Measurements from ENCODE around the gene OS9.

OS9 gene

DNA sequence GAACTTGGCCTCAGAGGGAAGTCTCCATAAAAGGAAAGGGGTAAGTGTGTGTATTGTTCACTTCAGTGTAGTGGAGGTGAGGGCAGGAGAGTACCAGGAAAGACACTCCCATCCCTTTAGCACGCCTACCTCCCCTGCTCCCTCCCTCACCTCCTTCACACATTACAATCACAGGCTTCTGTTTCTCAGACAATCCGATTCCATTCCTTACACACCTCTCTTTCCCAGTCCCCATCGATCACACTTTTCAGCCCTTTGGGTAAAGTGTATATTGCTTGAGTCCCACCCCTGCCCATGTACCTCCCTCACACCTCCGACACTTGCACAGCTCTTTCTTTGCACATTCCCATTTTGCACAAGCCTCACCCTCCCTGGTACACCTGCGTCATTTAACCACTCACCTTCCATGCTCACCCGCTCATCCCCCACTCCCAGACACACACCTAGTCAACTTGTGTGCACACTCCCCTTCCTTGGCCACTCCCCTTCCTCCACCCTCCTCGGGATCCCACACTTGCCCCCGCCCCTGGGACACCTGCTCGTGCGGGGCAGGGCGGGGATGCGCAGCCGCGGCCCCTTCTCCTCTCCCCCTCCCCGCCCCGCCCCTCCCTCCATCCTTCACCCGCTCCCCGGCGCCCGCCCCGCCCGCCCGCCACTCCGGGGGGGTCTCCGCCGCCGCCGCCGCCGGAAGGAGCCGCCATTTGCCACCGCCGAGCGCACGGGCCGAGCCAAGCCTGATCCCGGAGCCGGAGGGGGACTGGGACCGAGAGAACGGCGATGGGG, 60.7 kb downstream of the OS9 start, which contains the start of gene MARCHF9:
Gene MARCHF9 (plus strand): TSS at position 693 of the 783 bp plus-strand sequence. CDS start 426 bp downstream, outside the sequence.
- DNase-seq = peak; percentile 97

DNA sequence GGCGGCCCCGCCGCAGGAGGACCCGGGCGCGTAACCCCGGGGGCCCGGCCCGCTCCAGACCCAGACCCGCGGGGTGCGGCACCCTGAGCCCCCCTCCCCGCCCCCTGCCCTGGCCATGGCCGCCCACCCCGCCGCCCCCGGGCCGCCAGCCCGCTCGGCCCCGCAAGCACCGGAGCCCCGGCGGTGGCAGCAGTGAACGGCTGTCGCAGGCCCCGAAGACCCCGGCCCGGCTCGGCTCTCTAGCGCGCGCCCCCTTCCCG, 61.2 kb downstream of the OS9 start:
- no peak for DNase-seq

DNA sequence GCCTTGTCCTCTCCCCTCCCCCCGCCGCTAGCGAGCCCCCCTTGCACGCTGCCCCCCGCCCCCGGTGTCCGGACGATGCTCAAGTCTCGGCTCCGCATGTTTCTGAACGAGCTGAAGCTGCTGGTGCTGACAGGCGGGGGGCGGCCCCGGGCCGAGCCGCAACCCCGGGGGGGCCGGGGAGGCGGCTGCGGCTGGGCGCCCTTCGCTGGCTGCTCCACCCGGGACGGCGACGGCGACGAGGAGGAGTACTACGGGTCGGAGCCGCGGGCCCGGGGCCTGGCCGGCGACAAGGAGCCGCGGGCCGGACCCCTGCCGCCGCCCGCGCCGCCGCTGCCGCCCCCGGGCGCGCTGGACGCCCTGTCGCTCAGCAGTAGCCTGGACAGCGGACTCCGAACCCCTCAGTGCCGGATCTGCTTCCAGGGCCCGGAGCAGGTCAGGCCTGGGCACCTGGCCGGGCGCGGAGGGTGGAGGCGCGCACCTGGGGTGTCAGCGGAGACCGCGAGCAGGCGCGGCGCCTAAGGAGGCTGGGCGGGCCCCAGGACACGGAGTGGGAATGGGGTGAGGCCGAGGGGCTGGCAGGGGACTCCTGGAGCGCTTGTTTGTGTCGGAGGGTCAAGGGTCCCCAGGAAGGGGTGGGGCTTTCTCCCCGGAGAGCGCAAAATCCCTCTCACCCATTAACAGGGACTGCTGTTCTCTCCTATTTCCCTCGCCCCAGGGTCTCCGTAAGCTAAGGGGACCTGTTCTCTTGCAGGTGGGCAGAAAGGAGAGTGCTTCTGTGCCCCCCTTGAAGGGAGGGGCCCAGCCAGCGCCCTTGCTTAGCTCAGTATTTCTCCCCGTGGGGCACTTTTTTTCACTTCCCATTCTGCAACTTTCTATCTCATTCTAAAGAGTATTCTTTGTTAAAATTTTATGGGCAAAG, 61.8 kb downstream of the OS9 start:
- DNase-seq = peak; percentile 83

DNA sequence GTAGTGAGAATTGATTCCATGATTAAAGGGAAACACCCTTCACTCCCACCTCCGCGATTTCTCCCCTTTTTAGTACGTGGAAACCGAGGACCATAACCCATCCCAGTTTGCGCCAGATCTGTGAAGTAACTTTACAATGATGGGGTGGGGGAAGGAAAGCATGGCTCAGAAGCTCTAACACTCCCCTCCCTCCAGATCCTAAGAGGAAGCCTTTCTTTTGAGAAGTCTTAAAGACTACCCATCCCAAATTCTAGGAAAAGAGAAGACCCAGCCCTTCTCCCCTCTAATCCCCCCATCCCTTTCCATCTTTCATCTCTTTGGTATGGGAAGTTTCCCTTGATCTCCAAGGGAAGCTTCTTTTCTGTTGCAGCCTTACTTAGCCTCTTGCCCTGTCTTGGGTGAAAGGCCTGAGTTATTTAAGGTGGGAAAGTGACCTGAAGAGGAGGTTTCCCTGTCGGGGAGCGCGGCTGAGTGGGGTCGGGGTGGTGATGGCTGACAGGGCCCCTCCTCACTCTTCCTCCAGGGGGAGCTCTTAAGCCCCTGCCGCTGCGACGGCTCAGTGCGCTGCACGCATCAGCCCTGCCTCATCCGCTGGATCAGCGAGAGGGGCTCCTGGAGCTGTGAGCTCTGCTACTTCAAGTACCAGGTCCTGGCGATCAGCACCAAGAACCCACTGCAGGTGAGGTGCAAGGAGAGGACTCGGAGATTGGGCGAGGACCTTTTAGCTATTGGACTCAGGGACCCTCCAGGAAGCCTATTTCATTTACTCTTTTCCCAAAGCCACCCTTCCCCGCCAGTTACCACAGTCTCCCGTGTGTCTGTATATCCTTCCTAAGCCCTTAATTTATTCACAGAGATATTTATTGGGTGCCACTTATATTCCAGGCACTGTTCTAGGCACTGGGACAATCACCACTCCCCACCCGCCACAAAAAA, 62.7 kb downstream of the OS9 start:
- DNase-seq = peak; percentile 68

DNA sequence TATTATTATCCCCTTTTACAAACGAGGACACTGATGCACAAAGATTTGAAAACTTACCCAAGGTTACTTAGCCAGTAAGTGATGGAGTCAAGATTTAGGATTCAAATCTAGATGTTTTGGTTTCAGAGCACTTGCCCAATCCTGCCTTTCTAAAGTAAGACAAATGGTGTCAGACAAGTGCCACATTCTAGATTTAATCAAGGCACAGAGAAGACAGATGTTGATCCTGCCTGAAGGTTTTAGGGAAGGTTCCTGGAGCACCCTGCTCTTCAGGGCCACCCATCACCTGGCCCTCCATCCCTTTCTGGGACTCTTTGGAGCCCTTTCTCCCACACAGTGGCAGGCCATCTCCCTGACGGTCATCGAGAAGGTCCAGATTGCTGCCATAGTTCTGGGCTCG, 63.8 kb downstream of the OS9 start:
- DNase-seq = no peak

DNA sequence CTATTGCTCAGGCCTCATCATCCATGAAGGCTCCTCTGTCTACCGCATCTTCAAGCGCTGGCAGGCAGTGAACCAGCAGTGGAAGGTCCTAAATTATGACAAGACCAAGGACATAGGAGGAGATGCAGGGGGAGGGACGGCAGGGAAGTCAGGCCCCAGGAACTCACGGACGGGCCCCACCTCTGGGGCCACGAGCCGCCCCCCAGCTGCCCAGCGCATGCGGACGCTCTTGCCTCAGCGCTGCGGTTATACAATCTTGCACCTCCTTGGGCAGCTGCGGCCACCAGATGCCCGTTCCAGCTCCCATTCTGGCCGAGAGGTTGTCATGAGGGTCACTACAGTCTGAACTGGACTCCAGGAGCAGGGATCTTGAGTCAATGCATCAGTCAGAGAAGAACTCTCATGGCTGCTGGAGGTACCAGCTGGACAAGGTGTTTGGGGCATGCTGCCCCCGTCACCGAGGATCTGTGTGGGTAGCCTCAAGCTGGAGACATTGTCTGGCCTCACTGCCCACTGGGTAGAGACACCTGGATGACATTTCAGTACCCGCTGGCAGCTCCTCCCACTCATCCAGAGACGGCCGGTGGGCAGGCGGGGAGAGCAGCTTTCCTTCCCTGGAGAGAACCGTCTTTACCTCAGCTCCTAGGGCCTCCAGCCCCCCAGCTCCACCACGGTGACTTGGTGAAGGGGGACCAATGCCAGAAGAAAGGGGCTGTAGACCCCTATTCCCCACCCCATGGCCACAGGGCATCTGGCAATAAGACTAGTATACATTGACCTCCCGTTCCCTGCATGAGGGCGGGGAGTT, 64.8 kb downstream of the OS9 start:
- no peak for DNase-seq

DNA sequence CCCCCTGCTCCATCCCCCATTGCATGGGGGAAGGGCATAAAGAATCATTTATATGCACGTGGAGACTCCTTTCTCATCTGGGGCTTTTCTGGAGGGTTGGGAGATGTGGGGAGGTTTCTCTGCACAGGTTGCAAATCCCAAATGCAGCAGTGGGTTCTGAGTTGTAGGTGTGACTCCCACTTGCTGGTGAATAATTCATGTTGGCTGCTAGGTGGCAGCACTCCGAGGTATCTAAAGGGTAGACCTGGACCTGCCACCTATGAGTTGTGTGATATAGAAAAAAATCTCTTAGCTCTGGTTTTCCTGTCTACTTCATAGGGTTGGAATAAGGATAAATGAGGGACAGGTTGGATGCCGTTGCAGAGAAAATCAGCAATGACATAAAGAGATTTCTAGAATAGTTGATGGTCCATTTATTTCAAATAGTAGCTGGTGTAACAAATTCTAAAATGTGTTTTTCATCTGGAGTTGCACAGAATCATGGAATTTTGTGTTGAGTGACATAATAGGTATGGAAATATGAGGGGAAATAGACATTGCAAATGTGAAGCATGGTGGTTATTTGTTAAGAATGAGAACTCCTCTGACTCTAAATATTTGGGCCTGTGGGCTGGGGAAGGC, 65.5 kb downstream of the OS9 start:
- DNase-seq = peak; percentile 54

DNA sequence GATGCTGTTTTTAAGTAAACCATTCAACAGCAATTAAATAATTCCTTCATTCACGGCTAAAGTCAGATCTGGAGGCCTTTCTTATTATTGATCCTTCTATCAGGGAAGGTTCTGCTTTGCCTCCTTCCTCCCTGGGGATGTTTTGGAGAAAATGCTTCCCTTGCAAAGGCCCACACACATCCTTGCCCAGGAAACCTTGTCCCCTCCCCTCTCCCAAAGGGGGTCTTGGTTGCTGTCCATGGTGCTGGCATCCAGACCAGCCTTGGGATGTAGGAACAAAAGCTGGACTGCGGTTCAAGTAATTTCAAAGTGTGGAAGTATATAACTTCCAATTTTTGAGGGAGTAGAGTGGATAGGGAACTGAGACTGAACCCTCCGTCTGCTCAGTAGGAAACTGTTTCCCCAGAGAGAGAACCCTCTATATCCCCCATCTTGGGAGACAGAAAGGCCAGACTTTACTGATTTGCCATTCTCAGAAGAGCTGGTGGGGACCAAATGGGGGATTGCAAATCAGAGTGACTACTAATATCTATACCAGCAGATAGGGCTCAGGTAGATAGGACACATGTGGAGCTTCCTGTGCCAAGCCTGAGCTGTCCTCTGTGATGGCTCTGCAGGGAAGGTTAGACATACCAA, 66.5 kb downstream of the OS9 start:
- DNase-seq = no peak

DNA sequence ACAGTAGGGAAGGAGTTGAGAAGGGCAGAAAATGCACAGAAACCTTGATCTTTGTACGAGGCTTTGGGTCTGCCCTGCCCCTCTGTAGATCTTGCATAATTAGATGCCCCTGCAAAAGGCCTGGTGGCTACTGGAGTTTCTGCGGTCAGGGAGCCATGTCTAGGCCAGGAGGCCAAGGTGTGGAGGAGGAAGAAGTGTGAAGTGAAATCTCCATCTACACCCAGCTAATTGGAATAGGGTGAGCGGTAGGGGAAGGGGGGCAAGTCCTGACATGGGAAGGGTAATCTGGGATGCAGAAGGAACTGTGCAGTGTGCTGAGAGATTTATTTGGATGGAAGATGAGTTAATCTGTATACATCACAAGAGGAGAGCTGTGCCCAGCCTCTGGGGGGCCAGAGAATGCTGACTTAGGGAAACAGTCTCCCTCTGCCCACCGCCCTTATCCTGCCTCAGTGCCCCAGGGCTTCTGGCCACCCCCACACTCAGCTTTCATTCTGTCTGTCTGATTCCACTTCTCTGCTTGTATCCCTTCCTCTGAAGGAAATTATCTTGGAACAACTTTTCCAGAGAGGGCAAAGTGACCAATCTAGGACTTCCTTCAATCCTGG, 67.6 kb downstream of the OS9 start:
- DNase-seq = no peak

DNA sequence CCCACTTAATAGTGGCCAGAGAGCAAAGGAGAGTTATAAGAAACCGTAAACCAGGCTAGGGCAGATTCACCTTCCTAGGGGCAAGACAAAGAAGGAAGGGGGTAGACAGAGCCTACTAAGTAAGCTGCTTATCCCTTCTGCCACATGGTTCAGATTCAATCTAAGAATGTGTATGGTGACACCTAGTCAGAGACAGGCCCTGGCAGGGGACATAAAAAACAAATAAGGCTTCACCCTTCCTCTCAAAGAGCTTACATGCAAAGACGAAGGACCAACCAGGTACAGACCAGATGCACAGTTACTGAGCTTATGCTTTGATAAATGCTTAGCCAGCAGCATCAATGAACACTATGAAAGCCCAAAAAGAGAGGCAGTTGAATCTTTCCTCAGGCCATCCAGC, 68.5 kb downstream of the OS9 start:
- no peak for DNase-seq

DNA sequence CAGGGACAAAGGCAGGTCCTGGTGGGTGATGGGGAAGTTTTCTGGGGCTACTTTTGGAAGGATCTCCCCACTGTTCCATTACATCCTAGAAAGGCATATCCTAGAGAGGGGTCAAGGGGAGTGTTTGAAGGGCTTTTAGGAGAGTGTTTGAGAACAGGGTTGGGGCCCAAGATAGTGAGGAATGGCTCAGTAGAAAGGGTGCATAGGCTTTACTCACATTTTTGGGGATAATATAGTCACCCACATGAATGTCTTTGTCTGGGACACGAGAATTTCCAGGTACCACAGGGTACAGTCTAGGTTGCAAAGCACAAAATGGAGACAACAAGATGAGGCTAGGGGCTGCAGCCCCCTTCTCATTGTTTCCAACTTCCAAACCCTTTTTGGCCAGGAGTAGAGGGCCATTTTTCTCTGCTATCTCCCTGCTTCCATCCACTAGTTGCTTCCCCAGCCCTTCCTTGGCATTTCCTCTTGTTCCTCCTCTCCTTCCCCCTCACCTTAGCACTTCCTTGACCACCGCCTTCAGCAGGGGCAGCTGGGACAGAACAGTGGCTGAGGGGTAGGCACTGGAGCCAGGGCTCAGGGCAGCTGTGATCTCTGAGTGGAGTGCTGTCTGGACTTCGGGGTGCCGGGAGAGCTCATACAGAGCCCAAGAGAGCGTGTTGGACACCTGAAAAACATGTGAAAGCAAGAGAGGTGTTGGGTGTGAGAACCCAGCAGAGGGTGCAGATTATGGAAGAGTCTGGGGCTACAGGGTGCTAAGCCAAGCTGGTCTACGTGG, 70.1 kb downstream of the OS9 start:
- DNase-seq = no peak

DNA sequence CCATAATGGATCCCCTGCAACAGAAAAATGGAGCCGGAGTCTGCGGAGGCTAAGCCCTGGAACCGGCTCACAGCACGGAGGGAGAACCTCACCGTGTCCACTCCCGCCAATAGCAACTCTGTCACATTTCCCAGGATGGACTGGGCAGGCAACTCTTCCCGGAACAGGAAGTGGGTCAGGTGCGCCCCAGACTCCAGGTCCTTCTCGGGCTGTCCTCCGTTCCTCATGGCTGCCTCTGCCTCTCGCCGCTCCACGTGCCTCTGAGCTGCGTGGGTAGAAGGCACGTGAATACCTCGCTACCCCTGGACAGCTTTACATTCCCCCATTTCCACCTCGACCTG, 70.7 kb downstream of the OS9 start:
- DNase-seq = peak; percentile 61

DNA sequence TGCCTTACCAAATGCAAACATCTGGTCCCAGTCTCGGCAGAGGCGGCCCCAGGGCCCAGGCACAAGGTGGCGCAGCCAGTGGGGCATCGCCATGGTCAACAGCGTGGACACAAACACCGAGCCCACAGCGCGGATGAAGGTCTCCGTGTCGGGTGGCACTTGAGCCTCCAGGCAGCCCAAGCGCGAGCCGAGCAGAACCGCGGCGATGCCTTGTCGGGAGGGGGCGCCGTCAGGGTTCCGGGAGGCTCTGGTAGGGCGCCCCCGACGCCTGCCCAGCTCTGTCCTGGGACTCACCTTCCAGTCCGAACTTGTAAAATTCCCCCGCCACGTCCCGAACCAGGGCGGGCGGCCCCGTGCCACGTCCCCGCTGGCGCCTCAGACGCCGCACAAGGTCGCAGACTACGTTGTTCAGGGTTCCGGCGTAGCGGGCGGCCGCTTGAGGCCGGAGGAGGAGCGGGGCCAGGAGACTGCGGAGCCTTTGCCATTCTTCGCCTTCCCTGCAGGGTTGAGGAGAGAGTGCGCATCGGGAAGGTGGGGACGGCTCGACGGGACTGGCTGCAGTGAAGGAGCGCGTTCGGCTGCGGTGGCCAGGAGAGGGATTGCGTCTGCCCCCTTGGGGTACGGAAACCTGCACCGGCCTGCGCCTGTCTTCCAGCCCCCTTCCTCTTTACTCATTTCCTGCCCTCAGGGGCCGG, 71.2 kb downstream of the OS9 start:
- DNase-seq = peak; percentile 66

DNA sequence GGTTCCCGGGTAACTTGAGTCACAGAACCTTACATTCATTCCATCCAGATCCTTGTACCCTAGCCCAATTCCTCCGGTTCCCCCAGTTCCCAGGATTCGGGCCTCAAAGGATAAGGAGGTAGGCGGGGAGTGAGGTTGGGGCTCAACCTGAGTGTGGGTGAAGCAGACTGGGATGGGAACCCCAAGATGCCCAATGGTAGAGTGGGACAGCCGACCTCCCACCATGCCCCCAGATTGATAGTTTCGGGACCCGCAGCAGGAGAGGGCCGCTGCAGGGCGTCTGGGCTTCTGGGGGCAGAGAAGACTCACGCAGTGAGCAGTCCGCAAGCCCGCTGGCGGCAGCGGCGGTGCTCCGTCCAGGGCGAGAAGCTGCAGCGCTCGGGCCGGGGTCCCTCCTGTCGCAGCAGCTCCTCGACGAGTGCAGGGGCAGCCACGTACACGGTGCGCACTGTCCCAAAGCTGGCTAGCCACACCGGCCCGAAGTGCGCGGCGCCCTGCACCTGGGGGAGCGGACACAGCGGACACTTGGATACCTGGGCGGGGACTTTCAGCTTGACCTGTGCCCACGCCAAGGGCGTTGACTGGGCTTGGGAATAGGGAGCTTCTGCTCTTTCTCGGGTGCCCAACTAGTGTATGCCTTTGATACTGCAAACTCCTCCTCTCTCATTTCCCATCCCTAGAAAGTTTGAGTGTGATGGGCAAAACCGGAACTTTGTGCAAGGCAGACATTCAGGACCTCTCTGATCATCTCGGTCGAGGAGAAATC, 71.9 kb downstream of the OS9 start:
- DNase-seq = peak; percentile 28

DNA sequence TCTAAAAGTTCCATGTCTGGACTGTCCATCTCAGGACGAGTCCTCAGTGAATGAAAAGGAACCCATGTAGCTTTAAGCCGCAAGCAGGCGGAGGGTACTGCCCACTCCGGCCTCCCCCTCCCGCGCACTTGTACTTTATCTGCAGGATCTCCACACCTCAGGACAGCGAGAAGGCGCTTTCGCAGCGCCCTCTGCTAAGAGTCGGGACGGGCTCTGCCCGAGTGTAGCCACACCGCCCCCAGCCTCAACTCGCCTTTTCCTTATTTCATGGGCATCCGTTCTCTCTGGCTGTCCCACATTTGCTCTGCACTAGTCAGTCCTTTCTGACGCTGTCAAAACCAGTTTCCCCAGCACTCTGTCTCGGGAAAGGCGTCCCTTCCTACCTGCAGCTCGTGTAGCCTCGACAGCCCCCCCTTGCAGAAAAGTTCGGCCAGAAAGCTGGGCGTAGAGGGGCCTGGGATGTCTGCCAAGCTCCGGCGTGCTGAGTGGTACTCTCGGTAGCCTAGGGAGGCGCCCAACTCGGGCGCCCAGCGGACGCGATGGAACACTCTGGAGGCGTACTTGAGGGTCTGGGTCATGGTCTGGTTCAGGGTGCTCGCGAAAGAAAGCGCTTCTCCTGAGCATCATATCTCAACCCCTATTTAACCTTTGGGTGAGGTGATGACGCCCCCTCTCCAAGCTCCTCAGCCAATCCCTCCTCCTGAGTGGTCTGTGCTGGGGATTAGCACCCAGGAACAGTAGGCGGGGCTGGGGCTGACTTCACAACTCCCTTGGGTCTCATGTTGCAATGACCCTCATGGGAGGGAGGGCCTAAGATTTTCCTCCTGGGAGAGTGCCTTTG, 72.8 kb downstream of the OS9 start, which contains the start of gene CYP27B1:
Gene CYP27B1 (minus strand): TSS at position 615 of the 841 bp plus-strand sequence. CDS start 37 bp downstream, at position 578.
- peak; percentile 53 for DNase-seq

DNA sequence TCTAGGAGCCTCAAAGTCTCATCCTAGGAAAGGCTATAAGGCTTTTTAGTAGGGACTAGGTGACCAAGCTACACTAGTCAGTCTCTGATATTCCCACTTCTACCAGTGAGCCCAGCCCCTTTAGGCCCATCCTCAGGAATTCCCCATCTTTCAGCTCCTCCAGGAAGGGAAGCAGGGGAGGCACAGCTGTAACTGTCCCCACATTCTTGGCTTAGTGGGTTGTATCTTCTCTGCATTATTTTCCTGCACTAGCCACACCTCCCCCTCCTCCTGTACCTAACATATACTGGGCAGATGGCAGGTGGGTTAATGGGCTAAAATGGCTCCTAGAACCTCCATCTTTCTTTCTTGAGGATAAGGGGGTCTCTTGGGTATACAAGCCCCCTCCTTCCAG, 73.4 kb downstream of the OS9 start:
- DNase-seq = no peak

DNA sequence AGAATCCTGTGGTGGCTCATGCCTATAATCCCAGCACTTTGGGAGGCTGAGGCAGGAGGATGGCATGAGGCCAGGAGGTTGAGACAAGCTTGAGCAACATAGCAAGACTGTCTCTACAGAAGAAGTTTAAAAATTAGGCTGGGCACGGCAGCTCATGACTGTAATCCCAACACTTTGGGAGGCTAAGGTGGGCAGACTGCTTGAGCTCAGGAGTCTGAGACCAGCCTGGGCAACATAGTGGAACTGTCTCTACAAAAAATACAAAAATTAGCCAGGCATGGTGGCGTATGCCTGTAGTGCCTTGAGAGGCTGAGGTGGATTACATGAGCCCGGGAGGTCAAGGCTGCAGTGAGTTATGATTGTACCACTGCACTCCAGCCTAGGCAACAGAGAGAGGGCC, 73.9 kb downstream of the OS9 start:
- DNase-seq = no peak

DNA sequence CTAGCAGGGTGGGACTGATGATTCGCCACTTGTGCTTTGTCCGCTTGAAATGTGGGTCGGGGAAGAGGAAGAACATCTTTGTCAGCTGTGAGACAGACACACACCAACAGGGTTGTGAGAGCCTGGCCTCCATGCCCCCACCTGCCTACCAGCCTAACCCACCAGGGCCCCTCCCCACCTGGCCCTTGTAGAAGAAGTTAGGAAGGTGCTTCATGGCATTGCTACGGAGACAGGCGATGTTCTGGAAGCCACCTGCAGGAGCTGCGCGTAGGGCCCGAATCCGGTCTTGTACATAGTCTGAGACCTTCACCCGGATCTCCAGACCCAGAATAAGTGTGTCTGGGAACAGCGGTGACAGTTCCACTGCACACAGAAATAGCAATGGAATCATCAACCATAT, 75.7 kb downstream of the OS9 start:
- no peak for DNase-seq
